ENCODE results near the gene TMEM259.

Gene TMEM259

DNA sequence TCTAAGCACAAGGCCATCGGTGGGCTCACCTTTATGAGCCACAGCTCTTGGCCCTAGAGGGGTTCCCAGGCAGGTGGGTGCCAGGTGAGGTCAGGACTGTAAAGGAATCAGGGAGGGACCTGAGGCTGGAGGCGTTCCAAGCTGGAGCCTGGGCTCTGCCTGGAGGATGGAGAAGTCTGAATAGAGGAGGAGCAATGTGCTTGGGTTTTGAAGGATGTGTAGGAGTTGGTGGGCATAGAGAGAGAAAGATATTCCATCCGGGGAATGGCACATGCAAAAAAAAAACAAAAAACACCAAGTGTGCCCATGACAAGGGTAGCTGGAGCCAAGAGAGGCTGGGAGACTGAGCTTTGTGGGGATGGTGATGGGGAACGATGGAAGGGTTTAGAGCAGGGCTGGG lies 18.3 kb downstream of the TMEM259 start:
- Histone ChIP-seq H3K4me3 (ENCODE audit: low read depth, low read length) (no peak overlapping the region), H3K36me3 (no peaks in the 10 kb centered on the region), H3K27me3 (ENCODE audit: insufficient read depth, low read depth, severe bottlenecking) (peaks cover 51% of the 10 kb centered on the region), H3K9me3 (ENCODE audit: severe bottlenecking) (peaks cover 1% of the 10 kb centered on the region), H3K27ac (no peak overlapping the region)
- DNase-seq: no peak
- no peak for TF ChIP-seq CTCF (IDR thresholded peaks at IDR 0.05; ENCODE audit: low read depth, low read length)

- peaks cover 2% of the 10 kb centered on the region for H3K9me3 ChIP-seq (ENCODE audit: severe bottlenecking)
- DNase-seq: peak; percentile 72
- H3K27ac ChIP-seq: no peak overlapping the region
- H3K36me3 ChIP-seq: no peaks in the 10 kb centered on the region
- peaks cover 60% of the 10 kb centered on the region for H3K27me3 ChIP-seq (ENCODE audit: insufficient read depth, low read depth, severe bottlenecking)
- peak; percentile 88 for TF ChIP-seq CTCF (IDR thresholded peaks at IDR 0.05; ENCODE audit: low read depth, low read length)
- H3K4me3 ChIP-seq (ENCODE audit: low read depth, low read length): no peak overlapping the region
Measured at GRCh38 chr19:1001538-1002166, 19.3 kb downstream of the TMEM259 start.

- H3K4me3 ChIP-seq (ENCODE audit: low read depth, low read length): peak overlapping the region; percentile 30
- H3K36me3 ChIP-seq: no peaks in the 10 kb centered on the region
- no peak for DNase-seq
- peaks cover 2% of the 10 kb centered on the region for H3K9me3 ChIP-seq (ENCODE audit: severe bottlenecking)
- TF ChIP-seq CTCF (IDR thresholded peaks at IDR 0.05; ENCODE audit: low read depth, low read length): no peak
- H3K27ac ChIP-seq: no peak overlapping the region
- H3K27me3 ChIP-seq (ENCODE audit: insufficient read depth, low read depth, severe bottlenecking): peaks cover 68% of the 10 kb centered on the region
Measured at GRCh38 chr19:1000591-1001537, 20.1 kb downstream of the TMEM259 start.

DNA sequence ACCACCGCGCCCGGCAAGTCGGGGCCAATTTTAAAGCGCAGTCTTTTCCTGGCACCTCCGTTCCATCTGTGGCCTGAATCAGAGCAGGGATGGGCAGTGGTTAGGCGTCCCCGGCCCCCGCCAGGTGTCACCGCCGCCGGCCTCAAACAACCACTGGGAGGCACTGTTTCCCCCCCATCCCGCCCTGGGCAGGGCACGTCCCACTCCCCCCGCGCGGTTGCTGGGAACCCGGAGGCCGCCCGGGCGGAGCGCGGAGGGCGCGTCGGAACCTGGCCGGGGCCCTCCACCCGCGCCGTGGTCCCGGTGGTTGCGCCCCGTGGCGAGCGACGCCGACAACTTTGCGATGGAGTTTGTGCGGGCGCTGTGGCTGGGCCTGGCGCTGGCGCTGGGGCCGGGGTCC lies 20.8 kb downstream of the TMEM259 start, which contains the start of gene GRIN3B:
GRIN3B (plus strand) TSS at position 325 of the 400 bp plus-strand sequence; CDS start at position 344, 19 bp downstream.
- no peaks in the 10 kb centered on the region for H3K36me3 ChIP-seq
- no peak within 1 kb of the TSS for H3K27ac ChIP-seq
- peak; percentile 87 for TF ChIP-seq CTCF (IDR thresholded peaks at IDR 0.05; ENCODE audit: low read depth, low read length)
- H3K9me3 ChIP-seq (ENCODE audit: severe bottlenecking): peaks cover 2% of the 10 kb centered on the region
- peak within 1 kb of the TSS; percentile 30 for H3K4me3 ChIP-seq (ENCODE audit: low read depth, low read length)
- H3K27me3 ChIP-seq (ENCODE audit: insufficient read depth, low read depth, severe bottlenecking): peaks cover 69% of the 10 kb centered on the region
- peak; percentile 90 for DNase-seq

- no peak for TF ChIP-seq CTCF (IDR thresholded peaks at IDR 0.05; ENCODE audit: low read depth, low read length)
- Histone ChIP-seq H3K27me3 (ENCODE audit: insufficient read depth, low read depth, severe bottlenecking) (peaks cover 69% of the 10 kb centered on the region), H3K27ac (no peak overlapping the region)
Measured at GRCh38 chr19:999379-999719, 21.6 kb downstream of the TMEM259 start.

More at GRCh38 chr19:999379-999719, 21.6 kb downstream of the TMEM259 start:
- H3K9me3 ChIP-seq (ENCODE audit: severe bottlenecking): peaks cover 2% of the 10 kb centered on the region
- no peaks in the 10 kb centered on the region for H3K36me3 ChIP-seq
- DNase-seq: no peak
- no peak overlapping the region for H3K4me3 ChIP-seq (ENCODE audit: low read depth, low read length)

Measured in WERI-Rb-1 (cell line).